HG03066 (cell line): Measurements from ENCODE around the gene PAPOLA.

ENCODE experiments used
- ATAC-seq: cut with Tn5 transposase; IDR thresholded peaks from one replicate; pipeline ENCODE4 v1.9.1; 2021; ENCODE audit warnings: low read depth; ENCODE audit not compliant: unreplicated experiment

Gene PAPOLA

GRCh38 chr14:96616161-96616721, 114.1 kb downstream of the PAPOLA start:
- ATAC-seq, result no peak
